ENCODE data around the gene TOP1.

DNA sequence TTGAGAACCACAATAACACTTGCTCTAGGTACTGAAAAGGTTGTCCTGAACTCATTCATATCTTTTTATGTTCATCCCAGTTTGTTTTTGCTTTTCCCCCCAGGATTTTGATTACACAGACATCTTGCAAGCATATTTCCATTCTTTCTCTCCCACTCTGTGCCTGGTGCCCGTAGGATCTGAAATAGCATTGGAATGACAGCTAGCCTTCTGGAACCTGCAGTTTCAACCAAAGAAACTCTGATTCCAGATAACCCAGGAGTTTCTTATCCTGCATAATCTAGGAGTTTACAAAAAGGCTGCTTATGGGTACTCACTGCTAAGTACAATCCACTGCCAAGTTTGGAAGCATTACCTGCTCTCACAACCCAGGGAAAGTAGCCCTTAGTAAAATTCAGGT, 79.9 kb downstream of the TOP1 start:
- TF ChIP-seq POLR2AphosphoS5 (IDR thresholded peaks at IDR 0.05; ENCODE audit: low read depth, low read length), result no peak
- no peak for TF ChIP-seq TAF1 (IDR thresholded peaks at IDR 0.05; ENCODE audit: borderline replicate concordance, low read depth, low read length)
- TF ChIP-seq CTCF (IDR thresholded peaks at IDR 0.05), result no peak
- no peak for TF ChIP-seq GATA2 (CRISPR knock-in tag; IDR thresholded peaks at IDR 0.05)
